HG02678 (cell line): ENCODE data around the gene RUNX3.

Experiments
- ATAC-seq: cut with Tn5 transposase; IDR thresholded peaks from one replicate; pipeline ENCODE4 v1.9.1; 2021; ENCODE audit warnings: mild to moderate bottlenecking, moderate library complexity; ENCODE audit not compliant: unreplicated experiment

Gene RUNX3

GRCh38 chr1:24948079-24948827 lies 18.2 kb upstream of the RUNX3 start:
- no peak for ATAC-seq

GRCh38 chr1:24946861-24947658 lies 17.0 kb upstream of the RUNX3 start:
- peak; percentile 77 for ATAC-seq

GRCh38 chr1:24945354-24946326 lies 15.6 kb upstream of the RUNX3 start:
- no peak for ATAC-seq

- ATAC-seq, result no peak
Measured at GRCh38 chr1:24944318-24944717, 14.2 kb upstream of the RUNX3 start.

GRCh38 chr1:24942789-24943188 lies 12.7 kb upstream of the RUNX3 start:
- ATAC-seq, result no peak

GRCh38 chr1:24941564-24941963 lies 11.5 kb upstream of the RUNX3 start:
- ATAC-seq, result no peak

GRCh38 chr1:24940231-24940630 lies 10.2 kb upstream of the RUNX3 start:
- no peak for ATAC-seq

- ATAC-seq, result no peak
Measured at GRCh38 chr1:24939675-24940193, 9.7 kb upstream of the RUNX3 start.

- ATAC-seq, result no peak
Measured at GRCh38 chr1:24939040-24939674, 9.1 kb upstream of the RUNX3 start.

GRCh38 chr1:24938276-24938675 lies 8.2 kb upstream of the RUNX3 start:
- ATAC-seq, result no peak

GRCh38 chr1:24936684-24937083 lies 6.6 kb upstream of the RUNX3 start:
- ATAC-seq, result no peak

GRCh38 chr1:24935615-24936484 lies 5.8 kb upstream of the RUNX3 start:
- ATAC-seq, result no peak

GRCh38 chr1:24935196-24935526 lies 5.1 kb upstream of the RUNX3 start:
- no peak for ATAC-seq

- ATAC-seq, result no peak
Measured at GRCh38 chr1:24934310-24935195, 4.5 kb upstream of the RUNX3 start.

GRCh38 chr1:24933468-24933867 lies 3.4 kb upstream of the RUNX3 start:
- no peak for ATAC-seq

- no peak for ATAC-seq
Measured at GRCh38 chr1:24932725-24933294, 2.7 kb upstream of the RUNX3 start.

GRCh38 chr1:24932284-24932683 lies 2.2 kb upstream of the RUNX3 start:
- peak; percentile 17 for ATAC-seq
